ENCODE measurements around the gene NR5A1. TPM values are rescaled to one million over a fixed set of nuclear protein-coding genes. Genes with fewer than 3 reads are reported as not detected.

NR5A1 gene
- total RNA-seq, 6 experiments from 2014 or later = not detected

- no peak overlapping the region for H3K27ac Mint-ChIP-seq
Measured at GRCh38 chr9:124485936-124486335, 21.3 kb downstream of the NR5A1 start.

GRCh38 chr9:124485201-124485600, 22.0 kb downstream of the NR5A1 start:
- no peak for DNase-seq
- Mint-ChIP-seq H3K36me3 (ENCODE audit: low read depth) (no peaks in the 10 kb centered on the region), H3K27me3 (ENCODE audit: insufficient read depth) (peaks cover 44% of the 10 kb centered on the region), H3K4me3 (no peak overlapping the region), H3K27ac (no peak overlapping the region), H3K9me3 (no peaks in the 10 kb centered on the region), H3K4me1 (ENCODE audit: low read depth) (no peaks in the 10 kb centered on the region)
- TF ChIP-seq, protein P1, sequence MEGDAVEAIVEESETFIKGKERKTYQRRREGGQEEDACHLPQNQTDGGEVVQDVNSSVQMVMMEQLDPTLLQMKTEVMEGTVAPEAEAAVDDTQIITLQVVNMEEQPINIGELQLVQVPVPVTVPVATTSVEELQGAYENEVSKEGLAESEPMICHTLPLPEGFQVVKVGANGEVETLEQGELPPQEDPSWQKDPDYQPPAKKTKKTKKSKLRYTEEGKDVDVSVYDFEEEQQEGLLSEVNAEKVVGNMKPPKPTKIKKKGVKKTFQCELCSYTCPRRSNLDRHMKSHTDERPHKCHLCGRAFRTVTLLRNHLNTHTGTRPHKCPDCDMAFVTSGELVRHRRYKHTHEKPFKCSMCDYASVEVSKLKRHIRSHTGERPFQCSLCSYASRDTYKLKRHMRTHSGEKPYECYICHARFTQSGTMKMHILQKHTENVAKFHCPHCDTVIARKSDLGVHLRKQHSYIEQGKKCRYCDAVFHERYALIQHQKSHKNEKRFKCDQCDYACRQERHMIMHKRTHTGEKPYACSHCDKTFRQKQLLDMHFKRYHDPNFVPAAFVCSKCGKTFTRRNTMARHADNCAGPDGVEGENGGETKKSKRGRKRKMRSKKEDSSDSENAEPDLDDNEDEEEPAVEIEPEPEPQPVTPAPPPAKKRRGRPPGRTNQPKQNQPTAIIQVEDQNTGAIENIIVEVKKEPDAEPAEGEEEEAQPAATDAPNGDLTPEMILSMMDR (IDR thresholded peaks at IDR 0.05) = no peak

More at GRCh38 chr9:124485936-124486335, 21.3 kb downstream of the NR5A1 start:
- Mint-ChIP-seq H3K4me1 (ENCODE audit: low read depth) (no peaks in the 10 kb centered on the region), H3K27me3 (ENCODE audit: insufficient read depth) (peaks cover 44% of the 10 kb centered on the region), H3K4me3 (no peak overlapping the region), H3K9me3 (no peaks in the 10 kb centered on the region), H3K36me3 (ENCODE audit: low read depth) (no peaks in the 10 kb centered on the region)
- DNase-seq = no peak
- TF ChIP-seq, protein P1 (IDR thresholded peaks at IDR 0.05) = no peak

- H3K27me3 Mint-ChIP-seq (ENCODE audit: insufficient read depth) = peaks cover 46% of the 10 kb centered on the region
Measured at GRCh38 chr9:124483481-124483880, 23.7 kb downstream of the NR5A1 start.

DNA sequence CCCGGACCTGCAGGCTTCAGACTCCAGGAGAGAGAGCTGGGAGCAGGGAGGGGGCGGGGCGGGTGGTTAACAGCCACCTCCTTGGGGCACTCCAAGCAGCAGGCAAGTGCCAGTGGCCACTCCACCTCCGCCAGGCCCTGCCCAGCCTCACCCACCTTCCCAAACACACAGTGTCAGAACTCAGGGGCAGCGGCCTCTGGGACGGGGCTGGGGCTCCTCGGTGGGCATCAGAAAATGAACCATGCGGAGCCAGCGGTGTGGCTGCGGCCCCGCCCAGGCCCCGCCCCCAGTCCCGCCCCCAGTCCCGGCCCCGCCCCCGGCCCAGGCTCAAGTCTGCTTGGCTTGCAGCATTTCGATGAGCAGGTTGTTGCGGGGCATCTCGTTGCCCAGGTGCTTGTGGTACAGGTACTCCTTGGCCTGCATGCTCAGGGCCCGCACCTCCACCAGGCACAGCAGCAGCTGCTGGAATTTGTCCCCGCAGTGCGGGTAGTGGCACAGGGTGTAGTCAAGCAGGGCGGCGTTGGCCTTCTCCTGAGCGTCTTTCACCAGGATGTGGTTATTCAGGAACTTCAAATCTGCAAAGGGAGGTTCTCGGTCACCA, 24.7 kb downstream of the NR5A1 start:
- Mint-ChIP-seq H3K27me3 (ENCODE audit: insufficient read depth) (peaks cover 41% of the 10 kb centered on the region), H3K4me3 (no peak overlapping the region), H3K9me3 (no peaks in the 10 kb centered on the region), H3K36me3 (ENCODE audit: low read depth) (no peaks in the 10 kb centered on the region), H3K27ac (no peak overlapping the region), H3K4me1 (ENCODE audit: low read depth) (no peaks in the 10 kb centered on the region)
- DNase-seq = no peak
- TF ChIP-seq, protein P1 (IDR thresholded peaks at IDR 0.05) = no peak

More at GRCh38 chr9:124483481-124483880, 23.7 kb downstream of the NR5A1 start:
- H3K9me3 Mint-ChIP-seq = no peaks in the 10 kb centered on the region
- TF ChIP-seq, protein P1 (IDR thresholded peaks at IDR 0.05) = no peak
- H3K27ac Mint-ChIP-seq = no peak overlapping the region
- no peak overlapping the region for H3K4me3 Mint-ChIP-seq
- no peak for DNase-seq
- H3K36me3 Mint-ChIP-seq (ENCODE audit: low read depth) = no peaks in the 10 kb centered on the region
- no peaks in the 10 kb centered on the region for H3K4me1 Mint-ChIP-seq (ENCODE audit: low read depth)

GRCh38 chr9:124481115-124481514, 26.1 kb downstream of the NR5A1 start:
- Mint-ChIP-seq H3K9me3 (no peaks in the 10 kb centered on the region), H3K27ac (no peak overlapping the region), H3K36me3 (ENCODE audit: low read depth) (no peaks in the 10 kb centered on the region), H3K27me3 (ENCODE audit: insufficient read depth) (peaks cover 30% of the 10 kb centered on the region), H3K4me3 (no peak overlapping the region), H3K4me1 (ENCODE audit: low read depth) (no peaks in the 10 kb centered on the region)
- TF ChIP-seq, protein P1 (IDR thresholded peaks at IDR 0.05) = no peak
- no peak for DNase-seq

Measured in HFFc6 (cell line).